Measurements from ENCODE around the gene DUSP16. TPM values are rescaled to one million over a fixed set of nuclear protein-coding genes. Genes with fewer than 3 reads are reported as not detected.

DUSP16 gene, protein sequence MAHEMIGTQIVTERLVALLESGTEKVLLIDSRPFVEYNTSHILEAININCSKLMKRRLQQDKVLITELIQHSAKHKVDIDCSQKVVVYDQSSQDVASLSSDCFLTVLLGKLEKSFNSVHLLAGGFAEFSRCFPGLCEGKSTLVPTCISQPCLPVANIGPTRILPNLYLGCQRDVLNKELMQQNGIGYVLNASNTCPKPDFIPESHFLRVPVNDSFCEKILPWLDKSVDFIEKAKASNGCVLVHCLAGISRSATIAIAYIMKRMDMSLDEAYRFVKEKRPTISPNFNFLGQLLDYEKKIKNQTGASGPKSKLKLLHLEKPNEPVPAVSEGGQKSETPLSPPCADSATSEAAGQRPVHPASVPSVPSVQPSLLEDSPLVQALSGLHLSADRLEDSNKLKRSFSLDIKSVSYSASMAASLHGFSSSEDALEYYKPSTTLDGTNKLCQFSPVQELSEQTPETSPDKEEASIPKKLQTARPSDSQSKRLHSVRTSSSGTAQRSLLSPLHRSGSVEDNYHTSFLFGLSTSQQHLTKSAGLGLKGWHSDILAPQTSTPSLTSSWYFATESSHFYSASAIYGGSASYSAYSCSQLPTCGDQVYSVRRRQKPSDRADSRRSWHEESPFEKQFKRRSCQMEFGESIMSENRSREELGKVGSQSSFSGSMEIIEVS
- total RNA-seq: 10 to 100 TPM; 24.2 to 34.5 (median 26.4) TPM

DNA sequence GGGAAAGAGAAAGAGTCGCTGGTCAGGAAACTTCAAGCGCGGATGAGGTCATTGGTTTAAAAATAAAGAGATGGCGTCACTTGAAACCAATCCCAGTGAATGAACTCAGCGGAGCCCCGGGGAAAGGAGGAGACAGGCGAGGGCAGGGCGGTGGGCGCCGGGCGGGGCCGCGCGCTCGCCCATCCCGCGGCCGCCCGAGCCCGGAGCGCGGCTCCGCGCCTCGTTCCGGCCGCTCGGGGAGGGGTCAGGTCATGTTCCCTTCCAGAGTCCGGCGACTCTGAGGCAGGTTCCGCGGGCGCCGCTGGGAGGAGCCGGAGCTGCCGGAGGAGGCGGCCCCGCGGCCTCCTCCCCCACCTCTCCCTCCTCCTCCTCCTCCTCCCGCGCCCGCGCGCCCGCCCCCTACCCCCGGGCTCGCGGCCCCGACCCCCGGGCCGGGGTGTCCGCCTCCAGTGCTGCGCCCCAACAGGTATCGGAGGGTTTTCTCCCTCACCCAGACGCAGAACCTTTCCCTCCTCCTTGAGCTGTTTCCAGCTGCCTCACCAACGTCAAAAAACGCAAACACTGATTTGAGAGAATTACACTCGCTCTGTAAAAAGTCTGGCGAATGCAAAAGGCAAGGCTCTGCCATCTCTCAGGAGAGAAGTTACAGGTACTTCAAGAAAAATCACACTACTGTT lies at the start of gene DUSP16:
Gene DUSP16, minus strand, starts transcription at position 279 of the 677 bp plus-strand sequence. CDS start 41,765 bp downstream, outside the sequence.
- peak within 1 kb of the TSS; percentile 97 to 100 (median 100) for H3K27ac ChIP-seq

DNA sequence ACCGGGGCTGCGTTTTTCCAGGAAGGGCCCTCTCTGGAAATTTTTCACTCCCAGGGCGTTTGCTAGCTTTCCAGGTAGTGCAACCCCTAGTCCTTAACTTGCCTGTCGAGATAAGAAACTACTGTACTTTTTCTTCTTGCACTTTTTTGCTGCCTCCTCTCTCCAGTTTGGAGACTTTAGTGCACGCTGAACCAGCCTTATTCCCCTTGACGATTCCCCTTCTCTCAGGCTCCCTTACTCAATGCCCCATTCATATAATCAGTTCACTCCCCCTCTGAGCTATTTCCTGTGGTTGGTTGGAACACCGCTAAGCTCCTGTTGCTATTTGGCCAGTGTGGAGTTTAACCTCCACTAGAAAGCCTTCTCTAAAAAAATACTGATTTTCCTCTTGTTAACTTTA lies 49.7 kb upstream of the DUSP16 start:
- Histone ChIP-seq H3K9me3 (no peaks in the 10 kb centered on the region), H3K36me3 (no peaks in the 10 kb centered on the region), H3K4me3 (replicated peaks in 1 of 3) (peak overlapping the region in 2 of 3 donors; percentile 45 to 85), H3K27ac (peak overlapping the region; percentile 75 to 95 (median 87)), H3K27me3 (no peaks in the 10 kb centered on the region), H3K4me1 (peaks cover 20 to 26% of the 10 kb centered on the region in 2 donors)
- DNase-seq: no peak
- no peak for TF ChIP-seq POLR2A (IDR thresholded peaks at IDR 0.05)
- TF ChIP-seq, protein P1, sequence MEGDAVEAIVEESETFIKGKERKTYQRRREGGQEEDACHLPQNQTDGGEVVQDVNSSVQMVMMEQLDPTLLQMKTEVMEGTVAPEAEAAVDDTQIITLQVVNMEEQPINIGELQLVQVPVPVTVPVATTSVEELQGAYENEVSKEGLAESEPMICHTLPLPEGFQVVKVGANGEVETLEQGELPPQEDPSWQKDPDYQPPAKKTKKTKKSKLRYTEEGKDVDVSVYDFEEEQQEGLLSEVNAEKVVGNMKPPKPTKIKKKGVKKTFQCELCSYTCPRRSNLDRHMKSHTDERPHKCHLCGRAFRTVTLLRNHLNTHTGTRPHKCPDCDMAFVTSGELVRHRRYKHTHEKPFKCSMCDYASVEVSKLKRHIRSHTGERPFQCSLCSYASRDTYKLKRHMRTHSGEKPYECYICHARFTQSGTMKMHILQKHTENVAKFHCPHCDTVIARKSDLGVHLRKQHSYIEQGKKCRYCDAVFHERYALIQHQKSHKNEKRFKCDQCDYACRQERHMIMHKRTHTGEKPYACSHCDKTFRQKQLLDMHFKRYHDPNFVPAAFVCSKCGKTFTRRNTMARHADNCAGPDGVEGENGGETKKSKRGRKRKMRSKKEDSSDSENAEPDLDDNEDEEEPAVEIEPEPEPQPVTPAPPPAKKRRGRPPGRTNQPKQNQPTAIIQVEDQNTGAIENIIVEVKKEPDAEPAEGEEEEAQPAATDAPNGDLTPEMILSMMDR (IDR thresholded peaks at IDR 0.05): no peak
- intact Hi-C loops (cut with DNase I): no loop called here
- 1 to 2% methylated on average over 7 of the region's 7 CpGs for WGBS, 2 donors

More for the DNA sequence above, at the start of gene DUSP16:
- peak; percentile 93 for DNase-seq
- TF ChIP-seq, protein P1 (IDR thresholded peaks at IDR 0.05): peak in 2 of 6 experiments; percentile 14 to 29
- peak in 1 of 2 donors; percentile 97 for TF ChIP-seq POLR2A (IDR thresholded peaks at IDR 0.05)
- intact Hi-C loops (cut with DNase I): loop anchor here (5.0 kb wide), 1 partner anchor 185 kb away; no protein-coding TSS in a partner anchor
- no peaks in the 10 kb centered on the region for H3K27me3 ChIP-seq
- no peaks in the 10 kb centered on the region for H3K36me3 ChIP-seq
- no peaks in the 10 kb centered on the region for H3K9me3 ChIP-seq
- H3K4me3 ChIP-seq (replicated peaks in 1 of 3): peak within 1 kb of the TSS; percentile 46 to 84 (median 54)
- 1 to 2% methylated on average over 31 to 44 of the region's 59 CpGs for WGBS, 2 donors
- peaks cover 10 to 25% of the 10 kb centered on the region in 2 donors for H3K4me1 ChIP-seq

DNA sequence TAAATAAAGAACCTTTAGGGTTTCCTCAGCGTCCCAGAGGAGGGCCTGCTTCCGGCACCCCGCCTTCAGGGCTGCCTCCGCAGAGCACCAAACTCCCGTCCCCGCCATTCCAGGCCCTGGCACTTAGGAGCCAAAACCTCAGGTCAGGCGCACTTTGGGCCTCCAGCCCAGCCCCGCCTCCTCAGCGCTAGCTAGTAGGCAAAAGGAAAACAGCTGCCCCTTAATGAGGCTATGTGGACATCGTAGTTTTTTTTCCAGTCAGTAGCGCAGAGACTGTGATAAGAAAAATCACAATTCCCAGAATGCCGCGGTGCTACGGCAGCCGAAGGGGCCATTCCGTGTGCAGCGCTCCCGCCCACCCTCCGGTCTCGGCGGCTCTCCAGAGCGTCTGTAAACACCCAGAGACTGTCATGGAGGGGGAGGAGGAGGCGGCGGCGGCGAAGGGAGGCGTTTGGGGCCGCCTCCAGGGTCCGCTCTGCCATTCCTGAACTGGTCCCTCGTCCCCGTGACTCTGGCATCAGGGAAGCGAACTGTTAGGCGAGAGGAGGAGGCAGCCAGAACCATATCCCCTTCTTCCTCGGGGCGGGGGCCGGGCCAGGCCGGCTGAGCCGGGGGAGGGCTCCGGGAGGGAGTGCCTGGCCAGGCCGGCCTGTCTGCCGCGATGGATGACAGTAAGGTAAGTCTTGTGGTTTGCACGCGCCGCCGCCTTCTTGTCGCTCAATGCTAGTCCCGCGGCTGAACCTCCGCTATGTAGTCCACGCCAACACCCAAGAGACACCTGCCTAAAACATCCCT lies 49.0 kb upstream of the DUSP16 start, which contains the start of gene CREBL2:
Gene CREBL2, plus strand, starts transcription at position 365 of the 795 bp plus-strand sequence. Its CDS starts 297 bp downstream, at position 662.
- Histone ChIP-seq H3K9me3 (no peaks in the 10 kb centered on the region), H3K27ac (peak within 1 kb of the TSS; percentile 75 to 95 (median 87)), H3K36me3 (no peaks in the 10 kb centered on the region), H3K27me3 (no peaks in the 10 kb centered on the region), H3K4me1 (peaks cover 15 to 19% of the 10 kb centered on the region in 2 donors), H3K4me3 (replicated peaks in 1 of 3) (peak within 1 kb of the TSS in 2 of 3 donors; percentile 45 to 85)
- peak; percentile 97 for DNase-seq
- WGBS, 2 donors: 0 to 1% methylated on average over 35 to 42 of the region's 51 CpGs
- intact Hi-C loops (cut with DNase I): no loop called here
- peak in 1 of 2 donors; percentile 85 for TF ChIP-seq POLR2A (IDR thresholded peaks at IDR 0.05)
- TF ChIP-seq, protein P1 (IDR thresholded peaks at IDR 0.05): no peak

DNA sequence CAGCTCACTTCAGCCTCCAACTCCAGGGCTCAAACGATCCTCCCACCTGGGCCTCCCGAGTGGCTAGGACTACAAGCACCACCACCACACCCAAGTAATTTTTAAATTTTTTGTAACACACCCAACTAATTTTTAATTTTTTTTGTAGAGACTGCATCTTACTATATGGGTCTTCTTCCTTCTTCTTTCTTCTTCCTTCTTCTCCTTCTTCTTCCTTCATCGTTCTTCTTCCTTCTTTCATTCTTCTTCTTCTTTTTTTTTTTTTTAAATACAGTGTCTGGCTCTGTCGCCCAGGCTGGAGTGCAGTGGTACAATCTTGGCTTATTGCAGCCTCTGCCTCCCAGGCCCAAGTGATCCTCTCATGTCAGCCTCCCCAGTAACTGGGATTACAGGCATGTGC lies 48.0 kb upstream of the DUSP16 start:
- H3K4me3 ChIP-seq (replicated peaks in 1 of 3): peak overlapping the region in 1 of 3 donors; percentile 85
- WGBS, 2 donors: 95 to 96% methylated on average over 4 of the region's 4 CpGs
- H3K27me3 ChIP-seq: no peaks in the 10 kb centered on the region

More for the DNA sequence above, 48.0 kb upstream of the DUSP16 start:
- no peak for TF ChIP-seq POLR2A (IDR thresholded peaks at IDR 0.05)
- TF ChIP-seq, protein P1 (IDR thresholded peaks at IDR 0.05): no peak
- H3K27ac ChIP-seq: peak overlapping the region; percentile 75 to 95 (median 87)
- no peak for DNase-seq
- peaks cover 14 to 15% of the 10 kb centered on the region in 2 donors for H3K4me1 ChIP-seq
- no peaks in the 10 kb centered on the region for H3K36me3 ChIP-seq
- no peaks in the 10 kb centered on the region for H3K9me3 ChIP-seq
- intact Hi-C loops (cut with DNase I): no loop called here
